ENCODE data around the gene TMTC1. TPM values are rescaled to one million over a fixed set of nuclear protein-coding genes. Genes with fewer than 3 reads are reported as not detected.

TMTC1 gene
- total and polyA plus RNA-seq, 9 of the 15 experiments (the other 6 are each of a cell fraction or from before 2014, with no cell fraction given), result under 0.01 to 0.18 (median 0.06) TPM; not detected in 2

- TF ChIP-seq WHSC1 (IDR thresholded peaks at IDR 0.05; ENCODE audit: low read length) (no peak), TRIM24 (IDR thresholded peaks at IDR 0.05) (no peak), U2AF2 (optimal IDR thresholded peaks at IDR 0.05; ENCODE audit: low read depth, low read length) (no peak), NFE2L1 (tag; IDR thresholded peaks at IDR 0.05; ENCODE audit: borderline replicate concordance, low read depth) (no peak), CREB5 (CRISPR knock-in tag; IDR thresholded peaks at IDR 0.05) (no peak), BRD9 (IDR thresholded peaks at IDR 0.05; ENCODE audit: low read depth, partially characterized antibody) (no peak)
Measured at GRCh38 chr12:29676676-29677075, 107.1 kb downstream of the TMTC1 start (continued).

- TF ChIP-seq ZFPM2 (CRISPR knock-in tag; IDR thresholded peaks at IDR 0.05) (no peak), FIP1L1 (IDR thresholded peaks at IDR 0.05; ENCODE audit: low read depth, low read length, poor library complexity, severe bottlenecking) (no peak)
- no peaks in the 10 kb centered on the region for H3K9me1 ChIP-seq (ENCODE audit: control insufficient read depth, insufficient read depth, low read length)
- no peaks in the 10 kb centered on the region for H3K9me3 ChIP-seq (replicated peaks; ENCODE audit: control insufficient read depth, insufficient read depth, low read depth, low read length)
- H3K36me3 ChIP-seq (ENCODE audit: control insufficient read depth, insufficient read depth, low read length), result no peaks in the 10 kb centered on the region
- ChIA-PET POLR2A (interaction anchor here (1.1 kb wide), 1 partner anchor 45 kb away, joined by 4 read pairs; no protein-coding TSS in a partner anchor), CTCF (ENCODE audit: low intra/inter-chr PET ratio) (no interaction called here)
- H3K79me2 ChIP-seq (ENCODE audit: control insufficient read depth, insufficient read depth, low read length), result no peaks in the 10 kb centered on the region
- BruUV-seq (replicated peaks), result no TSS peak
- no peaks in the 10 kb centered on the region for H3K27me3 ChIP-seq (ENCODE audit: control insufficient read depth in 2 of 2, insufficient read depth in 2 of 2, low read length in 2 of 2)
- DNase-seq (ENCODE audit: extremely low read depth in 1 of 4, low spot score in 3 of 4), result no peak
- H4K20me1 ChIP-seq (replicated peaks; ENCODE audit: control insufficient read depth, insufficient read depth, low read length), result no peaks in the 10 kb centered on the region
- no peak overlapping the region for H3K9ac ChIP-seq (ENCODE audit: insufficient read depth in 1 of 2, low read depth in 2 of 2, low read length in 2 of 2)
- in situ Hi-C loops (cut with MboI) (no loop called here), intact Hi-C loops (cut with micrococcal nuclease) (no loop called here)
- H3K27ac ChIP-seq (ENCODE audit: extremely low read depth, low read depth, low read length), result no peak overlapping the region
- no peak for ATAC-seq
- H3K4me2 ChIP-seq (ENCODE audit: insufficient read depth, low read length), result no peak overlapping the region
- no peak overlapping the region for H2AFZ ChIP-seq (ENCODE audit: low read depth, low read length)
- H3K4me3 ChIP-seq, result no peak overlapping the region
- 0% methylated on average over 5 of the region's 5 CpGs for WGBS (ENCODE audit: insufficient coverage, low coverage, missing lambda C conversion rate)
- no peaks in the 10 kb centered on the region for H3K4me1 ChIP-seq (replicated peaks in 1 of 2; ENCODE audit: control insufficient read depth in 2 of 2, insufficient read depth in 2 of 2, low read length in 2 of 2)
- FAIRE-seq, result no peak
Measured at GRCh38 chr12:29674463-29674862, 109.3 kb downstream of the TMTC1 start.

Data from K562 (cell line).